CD4-positive, alpha-beta T cell (primary cell): Measurements from ENCODE around the gene LYPD6B. TPM values are rescaled to one million over a fixed set of nuclear protein-coding genes. Genes with fewer than 3 reads are reported as not detected.
A peak's percentile ranks its signal among the peaks of the same experiment; 100 is the strongest.

Experiments
- ATAC-seq: fragments of 200-7000 bp; cut with Tn5 transposase; one replicate; pipeline ENCODE4 v1.10.0; 2022; ENCODE audit warnings: mild to moderate bottlenecking; ENCODE audit not compliant: poor library complexity
- CTCF ChIA-PET: fragments of 350-600 bp; sonication (Branson Sonifier 250); formaldehyde crosslinking; loops from one replicate; lab custom pipeline; 2021; ENCODE audit warnings: antibody characterized with exemption, inconsistent platforms; lab: Charles Lee
- POLR2A ChIA-PET: fragments of 350-600 bp; sonication (Branson Sonifier 250); formaldehyde crosslinking; loops from one replicate; lab custom pipeline; 2021; ENCODE audit warnings: antibody characterized with exemption, inconsistent platforms; lab: Charles Lee
- DNase-seq, 14 experiments: peaks; one replicate each; pipeline ENCODE4 v3.0.0-alpha.2; 2013 to 2020; ENCODE audit warnings: mixed read lengths in 2 of 14
- H3K27ac ChIP-seq, 2 donors: one replicate each; pipeline versions ENCODE4 v1.5.1 to v1.7.0; 2013; ENCODE audit warnings: low read length in 2 of 2, low read depth in 1 of 2, mild to moderate bottlenecking in 1 of 2
- H3K27me3 ChIP-seq, 2 experiments: 1 replicate in 1 of 2; 2 replicates in 1 of 2; pipeline versions ENCODE4 v1.6.1 to v1.7.0; 2013; ENCODE audit warnings: low read length in 2 of 2, control low read depth in 1 of 2, mild to moderate bottlenecking in 1 of 2, moderate library complexity in 1 of 2; ENCODE audit not compliant: insufficient read depth in 2 of 2, control insufficient read depth in 1 of 2
- H3K36me3 ChIP-seq: one replicate; pipeline ENCODE4 v1.6.1; 2013; ENCODE audit warnings: low read length, control low read depth; ENCODE audit not compliant: insufficient read depth
- H3K4me1 ChIP-seq: one replicate; pipeline ENCODE4 v1.6.1; 2013; ENCODE audit warnings: low read length, control low read depth; ENCODE audit not compliant: insufficient read depth
- H3K4me3 ChIP-seq: one replicate; pipeline ENCODE4 v1.5.1; 2013; ENCODE audit warnings: mild to moderate bottlenecking, low read length, moderate library complexity
- H3K9me3 ChIP-seq, 2 experiments: 1 replicate in 1 of 2; 2 replicates in 1 of 2; pipeline versions ENCODE4 v1.6.1 to v1.7.0; 2013; ENCODE audit warnings: low read length in 2 of 2, mild to moderate bottlenecking in 2 of 2, control low read depth in 1 of 2, moderate library complexity in 1 of 2; ENCODE audit not compliant: control insufficient read depth in 1 of 2, insufficient read depth in 1 of 2
- H3K27ac Mint-ChIP-seq: one replicate; pipeline ENCODE4 v1.8.0; 2020; ENCODE audit warnings: mixed read lengths
- H3K27me3 Mint-ChIP-seq: one replicate; pipeline ENCODE4 v1.8.0; 2021; ENCODE audit warnings: mixed read lengths
- H3K36me3 Mint-ChIP-seq: one replicate; pipeline ENCODE4 v1.8.0; 2021; ENCODE audit warnings: low read depth, mixed read lengths
- H3K4me1 Mint-ChIP-seq: one replicate; pipeline ENCODE4 v1.8.0; 2021; ENCODE audit warnings: low read depth, mixed read lengths
- H3K4me3 Mint-ChIP-seq: one replicate; pipeline ENCODE4 v1.8.0; 2020; ENCODE audit warnings: mild to moderate bottlenecking, mixed read lengths
- H3K9me3 Mint-ChIP-seq: one replicate; pipeline ENCODE4 v1.8.0; 2020; ENCODE audit warnings: mixed read lengths
- intact Hi-C, 2 experiments: fragments of 100-400 bp; cut with DNase I in 1 of 2; cut with micrococcal nuclease in 1 of 2; formaldehyde crosslinking; loops; one replicate each; pipeline versions ENCODE4 v1.15.1 to v1.9.0; 2023 to 2025; cut with DNase I, micrococcal nuclease
- total RNA-seq, 174 experiments: library from RNA in 2 of 174; stranded (reverse) in 2 of 174; gene quantifications; one replicate each; pipeline ENCODE4 v1.2.3 and lab custom pipeline; 2021 to 2026
- TF ChIP-seq, protein P1 (sequence below): fragments of 200-600 bp; IDR thresholded peaks from one replicate; pipeline ENCODE4 v1.8.0; 2022; ENCODE audit warnings: antibody characterized with exemption, mild to moderate bottlenecking

The LYPD6B gene
- total RNA-seq, 2 experiments from 2014 or later, result not detected

GRCh38 chr2:149040451-149040850 is 2.0 kb downstream of the LYPD6B start:
- CTCF ChIA-PET, result no interaction called here
- Histone ChIP-seq H3K4me1 (peaks cover 3% of the 10 kb centered on the region), H3K27me3 (peaks cover 27 to 34% of the 10 kb centered on the region in 2 experiments), H3K27ac (no peak overlapping the region), H3K36me3 (no peaks in the 10 kb centered on the region), H3K4me3 (no peak overlapping the region), H3K9me3 (no peaks in the 10 kb centered on the region)
- Mint-ChIP-seq H3K9me3 (peaks cover 5% of the 10 kb centered on the region), H3K4me3 (no peak overlapping the region), H3K27me3 (peaks cover 73% of the 10 kb centered on the region), H3K27ac (no peak overlapping the region), H3K36me3 (no peaks in the 10 kb centered on the region), H3K4me1 (no peaks in the 10 kb centered on the region)
- DNase-seq (peak in 12 of 14 experiments; percentile 7 to 59 (median 30)), ATAC-seq (no peak)
- intact Hi-C loops, result no loop called here
- POLR2A ChIA-PET, result no interaction called here
- TF ChIP-seq, protein P1, sequence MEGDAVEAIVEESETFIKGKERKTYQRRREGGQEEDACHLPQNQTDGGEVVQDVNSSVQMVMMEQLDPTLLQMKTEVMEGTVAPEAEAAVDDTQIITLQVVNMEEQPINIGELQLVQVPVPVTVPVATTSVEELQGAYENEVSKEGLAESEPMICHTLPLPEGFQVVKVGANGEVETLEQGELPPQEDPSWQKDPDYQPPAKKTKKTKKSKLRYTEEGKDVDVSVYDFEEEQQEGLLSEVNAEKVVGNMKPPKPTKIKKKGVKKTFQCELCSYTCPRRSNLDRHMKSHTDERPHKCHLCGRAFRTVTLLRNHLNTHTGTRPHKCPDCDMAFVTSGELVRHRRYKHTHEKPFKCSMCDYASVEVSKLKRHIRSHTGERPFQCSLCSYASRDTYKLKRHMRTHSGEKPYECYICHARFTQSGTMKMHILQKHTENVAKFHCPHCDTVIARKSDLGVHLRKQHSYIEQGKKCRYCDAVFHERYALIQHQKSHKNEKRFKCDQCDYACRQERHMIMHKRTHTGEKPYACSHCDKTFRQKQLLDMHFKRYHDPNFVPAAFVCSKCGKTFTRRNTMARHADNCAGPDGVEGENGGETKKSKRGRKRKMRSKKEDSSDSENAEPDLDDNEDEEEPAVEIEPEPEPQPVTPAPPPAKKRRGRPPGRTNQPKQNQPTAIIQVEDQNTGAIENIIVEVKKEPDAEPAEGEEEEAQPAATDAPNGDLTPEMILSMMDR, result peak; percentile 33

GRCh38 chr2:149041482-149041881 is 3.0 kb downstream of the LYPD6B start:
- DNase-seq, result no peak
- TF ChIP-seq, protein P1, result no peak
- Mint-ChIP-seq H3K4me3 (no peak overlapping the region), H3K4me1 (no peaks in the 10 kb centered on the region), H3K27ac (no peak overlapping the region), H3K27me3 (peaks cover 69% of the 10 kb centered on the region), H3K9me3 (peaks cover 11% of the 10 kb centered on the region), H3K36me3 (no peaks in the 10 kb centered on the region)
- Histone ChIP-seq H3K36me3 (no peaks in the 10 kb centered on the region), H3K9me3 (peaks cover 3 to 5% of the 10 kb centered on the region in 2 experiments), H3K27ac (no peak overlapping the region), H3K4me1 (peaks cover 3% of the 10 kb centered on the region), H3K27me3 (peaks cover 27 to 34% of the 10 kb centered on the region in 2 experiments), H3K4me3 (no peak overlapping the region)
- CTCF ChIA-PET, result no interaction called here
- intact Hi-C loops, result no loop called here
- ATAC-seq, result no peak
- POLR2A ChIA-PET, result no interaction called here

DNA sequence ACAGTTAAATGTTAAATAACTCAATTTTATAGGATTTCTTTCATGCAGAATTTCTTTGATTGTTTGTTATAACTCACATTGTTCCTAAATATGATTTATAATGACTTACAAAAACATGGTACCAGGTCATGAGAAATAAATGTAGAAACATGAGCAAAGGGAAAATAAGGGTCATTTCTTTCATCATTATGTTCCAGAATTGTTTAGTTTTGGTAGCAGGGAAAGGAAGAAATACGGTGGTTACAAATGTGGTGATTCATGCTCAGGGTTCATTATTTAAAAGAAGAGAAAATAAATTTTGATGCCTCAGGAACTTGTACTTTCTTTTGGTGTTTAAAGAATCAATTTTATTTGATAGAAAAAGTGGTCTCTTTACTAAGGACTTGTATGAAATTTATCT is 4.4 kb downstream of the LYPD6B start:
- Histone ChIP-seq H3K9me3 (peaks cover 3 to 10% of the 10 kb centered on the region in 2 experiments), H3K27ac (no peak overlapping the region), H3K27me3 (peaks cover 18 to 27% of the 10 kb centered on the region in 2 experiments), H3K4me1 (peaks cover 3% of the 10 kb centered on the region), H3K4me3 (no peak overlapping the region), H3K36me3 (no peaks in the 10 kb centered on the region)
- peaks cover 55% of the 10 kb centered on the region for H3K27me3 Mint-ChIP-seq
- H3K4me3 Mint-ChIP-seq, result no peak overlapping the region
- no peak overlapping the region for H3K27ac Mint-ChIP-seq
- H3K36me3 Mint-ChIP-seq, result no peaks in the 10 kb centered on the region
- H3K9me3 Mint-ChIP-seq, result peaks cover 15% of the 10 kb centered on the region
- POLR2A ChIA-PET, result no interaction called here
- intact Hi-C loops, result no loop called here
- TF ChIP-seq, protein P1, result no peak
- CTCF ChIA-PET, result no interaction called here
- DNase-seq (no peak), ATAC-seq (no peak)
- no peaks in the 10 kb centered on the region for H3K4me1 Mint-ChIP-seq
